CD4-positive, alpha-beta T cell treated with Interleukin-17A for 1 hour (primary cell): ENCODE results near the gene SELENOW.

ENCODE experiments used
- DNase-seq: peaks from one replicate; pipeline ENCODE4 v3.0.0-alpha.2; 2020

The SELENOW gene

GRCh38 chr19:47824396-47824795 lies 45.9 kb downstream of the SELENOW start:
- DNase-seq = no peak

GRCh38 chr19:47826800-47827199 lies 48.3 kb downstream of the SELENOW start:
- no peak for DNase-seq

- no peak for DNase-seq
Observed at GRCh38 chr19:47832723-47833122, 54.2 kb downstream of the SELENOW start.
